ENCODE data around the gene IL21.
"Not testable (repeated sequence)": the region's sequence is repeated elsewhere in the genome, so short reads cannot be mapped to it uniquely, and the experiment has no call there.

IL21 gene

GRCh38 chr4:122576261-122577188 lies 44.3 kb downstream of the IL21 start:
- DNase-seq = peak; percentile 65

GRCh38 chr4:122574347-122574746 lies 46.5 kb downstream of the IL21 start:
- not testable (repeated sequence) for DNase-seq

- DNase-seq = no peak
Observed at GRCh38 chr4:122562449-122562848, 58.4 kb downstream of the IL21 start.

All from hematopoietic multipotent progenitor cell treated with erythropoietin and hydrocortisone succinate and interleukin-3 and kit ligand, for 8 days (in vitro differentiated cells).